A673 (cell line): ENCODE data around the gene FAM163A.

ENCODE experiments used
- EZH2 ChIP-seq: fragments of 200-600 bp; sonication (generic); IDR thresholded peaks from 2 replicates; pipeline ENCODE4 v1.6.1; 2017; ENCODE audit warnings: borderline replicate concordance, low read depth, mild to moderate bottlenecking, mixed read lengths, antibody characterized with exemption, low read length; ENCODE audit not compliant: poor library complexity, severe bottlenecking
- TF ChIP-seq, protein P1 (sequence below): fragments of 300-800, 200-600 bp; sonication (generic); conservative IDR thresholded peaks from 2 replicates; pipeline ENCODE4 v1.5.1; 2017; ENCODE audit warnings: low read depth, mild to moderate bottlenecking, antibody characterized with exemption, low read length, moderate library complexity, mixed read lengths

- TF ChIP-seq, protein P1, sequence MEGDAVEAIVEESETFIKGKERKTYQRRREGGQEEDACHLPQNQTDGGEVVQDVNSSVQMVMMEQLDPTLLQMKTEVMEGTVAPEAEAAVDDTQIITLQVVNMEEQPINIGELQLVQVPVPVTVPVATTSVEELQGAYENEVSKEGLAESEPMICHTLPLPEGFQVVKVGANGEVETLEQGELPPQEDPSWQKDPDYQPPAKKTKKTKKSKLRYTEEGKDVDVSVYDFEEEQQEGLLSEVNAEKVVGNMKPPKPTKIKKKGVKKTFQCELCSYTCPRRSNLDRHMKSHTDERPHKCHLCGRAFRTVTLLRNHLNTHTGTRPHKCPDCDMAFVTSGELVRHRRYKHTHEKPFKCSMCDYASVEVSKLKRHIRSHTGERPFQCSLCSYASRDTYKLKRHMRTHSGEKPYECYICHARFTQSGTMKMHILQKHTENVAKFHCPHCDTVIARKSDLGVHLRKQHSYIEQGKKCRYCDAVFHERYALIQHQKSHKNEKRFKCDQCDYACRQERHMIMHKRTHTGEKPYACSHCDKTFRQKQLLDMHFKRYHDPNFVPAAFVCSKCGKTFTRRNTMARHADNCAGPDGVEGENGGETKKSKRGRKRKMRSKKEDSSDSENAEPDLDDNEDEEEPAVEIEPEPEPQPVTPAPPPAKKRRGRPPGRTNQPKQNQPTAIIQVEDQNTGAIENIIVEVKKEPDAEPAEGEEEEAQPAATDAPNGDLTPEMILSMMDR = no peak
- TF ChIP-seq EZH2 = no peak
These were observed 28.5 kb upstream of the FAM163A start for GRCh38 chr1:179714623-179715022.
